ENCODE measurements around the gene DYSF.

The DYSF gene

GRCh38 chr2:71552356-71552755 is 99.0 kb downstream of the DYSF start:
- ChIA-PET POLR2A (no interaction called here), CTCF (interaction anchor here (0.9 to 13.4 kb wide), 7 partner anchors 12 to 1193 kb away, joined by 3 to 226 read pairs (median 5); partner anchors contain the start of gene CYP26B1)

DNA sequence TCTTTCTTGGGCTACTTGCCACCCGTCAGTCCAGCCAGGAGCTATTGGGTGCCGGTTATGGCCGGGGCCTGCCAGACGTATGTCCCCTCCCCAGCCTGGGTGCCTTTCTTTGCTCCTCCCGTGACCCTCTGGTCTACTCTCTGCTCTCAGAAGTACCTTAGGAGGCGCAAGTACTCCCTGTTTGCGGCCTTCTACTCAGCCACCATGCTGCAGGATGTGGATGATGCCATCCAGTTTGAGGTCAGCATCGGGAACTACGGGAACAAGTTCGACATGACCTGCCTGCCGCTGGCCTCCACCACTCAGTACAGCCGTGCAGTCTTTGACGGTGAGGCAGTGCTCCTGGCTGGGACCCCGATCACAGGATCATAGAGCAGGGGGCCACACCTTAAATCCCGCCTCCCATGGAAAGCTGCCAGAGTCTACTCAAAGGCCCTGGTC is 99.5 kb downstream of the DYSF start:
- ChIA-PET POLR2A (no interaction called here), CTCF (interaction anchor here (0.9 to 13.4 kb wide), 7 partner anchors 9 to 1193 kb away, joined by 3 to 226 read pairs (median 5); partner anchors contain the start of gene CYP26B1)
- TF ChIP-seq, protein P1, sequence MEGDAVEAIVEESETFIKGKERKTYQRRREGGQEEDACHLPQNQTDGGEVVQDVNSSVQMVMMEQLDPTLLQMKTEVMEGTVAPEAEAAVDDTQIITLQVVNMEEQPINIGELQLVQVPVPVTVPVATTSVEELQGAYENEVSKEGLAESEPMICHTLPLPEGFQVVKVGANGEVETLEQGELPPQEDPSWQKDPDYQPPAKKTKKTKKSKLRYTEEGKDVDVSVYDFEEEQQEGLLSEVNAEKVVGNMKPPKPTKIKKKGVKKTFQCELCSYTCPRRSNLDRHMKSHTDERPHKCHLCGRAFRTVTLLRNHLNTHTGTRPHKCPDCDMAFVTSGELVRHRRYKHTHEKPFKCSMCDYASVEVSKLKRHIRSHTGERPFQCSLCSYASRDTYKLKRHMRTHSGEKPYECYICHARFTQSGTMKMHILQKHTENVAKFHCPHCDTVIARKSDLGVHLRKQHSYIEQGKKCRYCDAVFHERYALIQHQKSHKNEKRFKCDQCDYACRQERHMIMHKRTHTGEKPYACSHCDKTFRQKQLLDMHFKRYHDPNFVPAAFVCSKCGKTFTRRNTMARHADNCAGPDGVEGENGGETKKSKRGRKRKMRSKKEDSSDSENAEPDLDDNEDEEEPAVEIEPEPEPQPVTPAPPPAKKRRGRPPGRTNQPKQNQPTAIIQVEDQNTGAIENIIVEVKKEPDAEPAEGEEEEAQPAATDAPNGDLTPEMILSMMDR (IDR thresholded peaks at IDR 0.05; ENCODE audit: insufficient read depth, low read length, missing control alignments): no peak
- DNase-seq (ENCODE audit: low read depth, low spot score): no peak
- H3K4me3 ChIP-seq (ENCODE audit: low read depth, low read length): no peak overlapping the region

More at GRCh38 chr2:71552356-71552755, 99.0 kb downstream of the DYSF start:
- TF ChIP-seq, protein P1 (IDR thresholded peaks at IDR 0.05; ENCODE audit: insufficient read depth, low read length, missing control alignments): no peak
- DNase-seq (ENCODE audit: low read depth, low spot score): no peak
- H3K4me3 ChIP-seq (ENCODE audit: low read depth, low read length): no peak overlapping the region

GRCh38 chr2:71554028-71554705 is 100.8 kb downstream of the DYSF start:
- TF ChIP-seq, protein P1 (IDR thresholded peaks at IDR 0.05; ENCODE audit: insufficient read depth, low read length, missing control alignments): no peak
- ChIA-PET CTCF (interaction anchor here (1.2 to 13.4 kb wide), 6 partner anchors 7 to 596 kb away, joined by 3 to 226 read pairs (median 6); partner anchors contain the start of gene CYP26B1), POLR2A (no interaction called here)
- H3K4me3 ChIP-seq (ENCODE audit: low read depth, low read length): no peak overlapping the region
- DNase-seq (ENCODE audit: low read depth, low spot score): no peak

DNA sequence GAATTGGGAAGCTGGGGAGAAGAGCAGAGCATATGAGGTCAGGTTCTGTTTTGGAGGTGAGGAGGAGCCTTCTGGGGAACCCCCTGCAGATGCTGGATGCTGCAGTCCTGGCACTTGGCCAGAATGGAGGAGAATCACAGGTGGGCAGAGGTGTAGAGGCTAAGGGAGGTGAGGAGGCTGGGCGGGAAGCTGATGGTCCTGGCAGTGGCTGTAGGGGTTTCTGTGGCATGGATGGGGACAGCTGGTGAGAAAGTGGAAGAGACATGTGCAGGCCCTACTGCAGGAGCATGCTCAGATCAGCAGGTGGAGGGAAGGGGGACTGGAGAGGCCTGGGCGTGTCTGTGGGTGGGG is 101.3 kb downstream of the DYSF start:
- DNase-seq (ENCODE audit: low read depth, low spot score): no peak
- no peak overlapping the region for H3K4me3 ChIP-seq (ENCODE audit: low read depth, low read length)
- CTCF ChIA-PET: interaction anchor here (1.0 to 13.4 kb wide), 5 partner anchors 8 to 595 kb away, joined by 3 to 226 read pairs (median 4); no protein-coding TSS in a partner anchor
- TF ChIP-seq, protein P1 (IDR thresholded peaks at IDR 0.05; ENCODE audit: insufficient read depth, low read length, missing control alignments): no peak
- POLR2A ChIA-PET: no interaction called here

DNA sequence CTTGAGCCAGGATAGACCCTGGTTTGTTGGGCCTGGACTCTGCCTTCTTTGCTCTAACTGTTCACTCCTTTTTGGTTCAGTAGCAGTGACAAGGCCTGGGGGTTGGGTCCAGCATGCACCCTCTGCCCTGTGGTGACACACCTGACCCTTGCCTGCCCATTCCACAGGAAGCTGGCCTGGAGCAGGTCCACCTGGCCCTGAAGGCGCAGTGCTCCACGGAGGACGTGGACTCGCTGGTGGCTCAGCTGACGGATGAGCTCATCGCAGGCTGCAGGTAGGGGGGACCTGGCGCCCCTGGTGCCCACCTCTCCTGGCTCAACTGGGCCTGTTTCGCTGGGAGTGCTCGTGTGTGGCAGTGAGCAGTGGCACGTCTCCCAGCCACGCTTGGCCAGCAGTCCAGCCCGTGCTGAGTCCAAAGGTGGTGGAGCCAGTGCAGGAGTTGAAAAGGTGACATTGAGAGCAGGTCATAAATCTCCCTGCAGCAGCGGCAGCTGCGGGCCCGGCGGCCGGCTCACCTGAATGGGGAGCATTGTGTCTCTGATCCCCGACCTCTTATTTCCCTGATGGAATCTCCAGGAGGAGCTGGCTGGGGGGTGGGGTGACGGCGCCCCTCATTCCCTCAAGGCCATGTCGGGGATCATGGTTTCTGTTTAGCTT is 102.6 kb downstream of the DYSF start:
- H3K4me3 ChIP-seq (ENCODE audit: low read depth, low read length): no peak overlapping the region

More for the DNA sequence above, 102.6 kb downstream of the DYSF start:
- ChIA-PET CTCF (interaction anchor here (1.0 to 13.4 kb wide), 6 partner anchors 8 to 594 kb away, joined by 3 to 226 read pairs (median 6); no protein-coding TSS in a partner anchor), POLR2A (no interaction called here)
- no peak for DNase-seq (ENCODE audit: low read depth, low spot score)
- TF ChIP-seq, protein P1 (IDR thresholded peaks at IDR 0.05; ENCODE audit: insufficient read depth, low read length, missing control alignments): no peak

Measured in AG04449 (cell line).